ENCODE measurements around the gene CDC6.

The CDC6 gene

DNA sequence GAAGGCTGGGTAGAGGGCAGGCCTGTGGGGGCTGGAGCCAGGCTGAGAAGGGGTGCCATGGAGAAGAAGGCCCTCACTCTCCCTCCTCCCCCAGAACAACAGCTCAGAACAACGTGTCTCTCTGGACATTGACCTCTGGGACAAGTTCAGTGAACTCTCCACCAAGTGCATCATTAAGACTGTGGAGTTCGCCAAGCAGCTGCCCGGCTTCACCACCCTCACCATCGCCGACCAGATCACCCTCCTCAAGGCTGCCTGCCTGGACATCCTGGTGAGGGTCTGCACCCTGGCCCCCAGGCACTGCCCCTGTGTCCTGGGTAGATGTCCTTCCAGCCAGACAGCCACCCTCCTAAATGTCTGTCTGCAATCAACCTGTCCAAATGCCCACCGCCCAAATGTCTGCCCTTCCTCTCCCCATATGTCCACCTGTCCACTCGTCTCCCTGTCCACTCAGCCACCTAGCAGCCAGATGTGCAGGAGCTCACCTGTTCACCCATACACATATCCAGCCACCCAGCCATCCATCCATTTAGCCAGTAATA lies 64.6 kb downstream of the CDC6 start:
- TF ChIP-seq, protein P1, sequence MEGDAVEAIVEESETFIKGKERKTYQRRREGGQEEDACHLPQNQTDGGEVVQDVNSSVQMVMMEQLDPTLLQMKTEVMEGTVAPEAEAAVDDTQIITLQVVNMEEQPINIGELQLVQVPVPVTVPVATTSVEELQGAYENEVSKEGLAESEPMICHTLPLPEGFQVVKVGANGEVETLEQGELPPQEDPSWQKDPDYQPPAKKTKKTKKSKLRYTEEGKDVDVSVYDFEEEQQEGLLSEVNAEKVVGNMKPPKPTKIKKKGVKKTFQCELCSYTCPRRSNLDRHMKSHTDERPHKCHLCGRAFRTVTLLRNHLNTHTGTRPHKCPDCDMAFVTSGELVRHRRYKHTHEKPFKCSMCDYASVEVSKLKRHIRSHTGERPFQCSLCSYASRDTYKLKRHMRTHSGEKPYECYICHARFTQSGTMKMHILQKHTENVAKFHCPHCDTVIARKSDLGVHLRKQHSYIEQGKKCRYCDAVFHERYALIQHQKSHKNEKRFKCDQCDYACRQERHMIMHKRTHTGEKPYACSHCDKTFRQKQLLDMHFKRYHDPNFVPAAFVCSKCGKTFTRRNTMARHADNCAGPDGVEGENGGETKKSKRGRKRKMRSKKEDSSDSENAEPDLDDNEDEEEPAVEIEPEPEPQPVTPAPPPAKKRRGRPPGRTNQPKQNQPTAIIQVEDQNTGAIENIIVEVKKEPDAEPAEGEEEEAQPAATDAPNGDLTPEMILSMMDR (conservative IDR thresholded peaks at IDR 0.05; ENCODE audit: low read depth): no peak
- no peak for DNase-seq (ENCODE audit: low spot score)
- POLR2A ChIA-PET (ENCODE audit: low non-redundant PET): no interaction called here
- peak overlapping the region; percentile 96 for H3K27ac ChIP-seq
- CTCF ChIA-PET: interaction anchor here (0.6 to 3.6 kb wide), 3 partner anchors 11 to 49 kb away, joined by 3 to 36 read pairs (median 6); no protein-coding TSS in a partner anchor

DNA sequence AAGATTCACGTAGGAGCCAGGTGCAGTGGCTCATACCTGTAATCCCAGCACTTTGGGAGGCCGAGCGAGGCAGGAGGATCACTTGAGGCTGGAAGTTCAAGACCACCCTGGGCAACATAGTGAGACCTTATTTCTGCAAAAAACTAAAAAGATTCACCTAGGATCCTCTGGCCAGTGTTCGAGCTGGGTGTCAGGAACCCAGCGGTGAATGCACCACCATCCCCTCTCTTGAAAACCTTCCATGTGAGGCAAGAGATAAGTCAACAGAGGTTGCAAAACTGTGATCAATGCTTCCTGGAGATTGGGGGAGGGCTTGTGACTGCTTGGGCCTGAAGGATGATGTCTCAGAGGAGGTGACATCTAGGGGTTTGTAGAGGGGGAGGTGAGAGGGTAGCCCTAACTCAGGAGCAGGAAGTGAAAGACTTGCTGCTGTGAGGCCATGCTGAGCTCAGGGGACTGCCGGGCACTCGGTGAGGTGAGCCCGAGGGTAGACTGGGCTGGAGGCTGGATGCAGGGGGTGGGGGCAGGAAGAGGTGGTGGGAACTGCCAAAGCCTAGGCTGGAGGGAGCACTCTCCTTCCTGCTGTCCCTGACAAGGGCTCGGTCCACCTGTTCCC lies 65.2 kb downstream of the CDC6 start:
- no peak for DNase-seq (ENCODE audit: low spot score)
- TF ChIP-seq, protein P1 (conservative IDR thresholded peaks at IDR 0.05; ENCODE audit: low read depth): no peak
- ChIA-PET POLR2A (ENCODE audit: low non-redundant PET) (no interaction called here), CTCF (interaction anchor here (1.3 to 3.6 kb wide), 2 partner anchors 36 to 50 kb away, joined by 6 to 36 read pairs; no protein-coding TSS in a partner anchor)
- H3K27ac ChIP-seq: peak overlapping the region; percentile 96

Data from RWPE1 (cell line).